Upper lobe of left lung (tissue), 4 donors: ENCODE results near the gene RGS5.

ENCODE experiments used
- POLR2A ChIP-seq, 4 donors: fragments of 450-650 bp; IDR thresholded peaks; one replicate each; pipeline ENCODE4 v1.5.1; 2016 to 2017; ENCODE audit warnings: antibody characterized with exemption in 4 of 4, mild to moderate bottlenecking in 2 of 4
- TF ChIP-seq, protein P1 (sequence below), 6 experiments: fragments of 450-650 bp in 4 of 6; fragments of 200-600 bp in 2 of 6; sonication (generic) in 2 of 6; IDR thresholded peaks; one replicate each; pipeline ENCODE4 v1.5.1; 2016 to 2019; ENCODE audit warnings: antibody characterized with exemption in 6 of 6

DNA sequence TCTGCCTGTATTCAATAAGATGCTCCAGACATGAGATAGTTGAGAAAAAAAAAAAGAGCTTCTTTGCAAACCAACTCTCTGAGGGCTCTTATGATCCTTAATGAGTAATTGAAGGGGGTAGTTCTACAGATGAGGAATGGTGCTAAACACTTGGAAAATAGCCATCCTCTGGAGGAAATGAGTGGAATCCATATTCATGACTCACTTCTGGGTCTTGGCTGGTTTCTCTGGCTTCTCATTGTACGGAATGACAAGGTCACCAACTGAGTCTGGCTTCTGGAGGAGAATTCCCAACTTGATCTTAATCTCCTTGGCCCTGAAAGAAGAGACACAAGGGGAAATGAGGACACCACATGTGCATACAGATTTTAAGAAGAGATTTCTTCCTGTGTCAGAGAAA is 34.7 kb downstream of the RGS5 start:
- TF ChIP-seq, protein P1, sequence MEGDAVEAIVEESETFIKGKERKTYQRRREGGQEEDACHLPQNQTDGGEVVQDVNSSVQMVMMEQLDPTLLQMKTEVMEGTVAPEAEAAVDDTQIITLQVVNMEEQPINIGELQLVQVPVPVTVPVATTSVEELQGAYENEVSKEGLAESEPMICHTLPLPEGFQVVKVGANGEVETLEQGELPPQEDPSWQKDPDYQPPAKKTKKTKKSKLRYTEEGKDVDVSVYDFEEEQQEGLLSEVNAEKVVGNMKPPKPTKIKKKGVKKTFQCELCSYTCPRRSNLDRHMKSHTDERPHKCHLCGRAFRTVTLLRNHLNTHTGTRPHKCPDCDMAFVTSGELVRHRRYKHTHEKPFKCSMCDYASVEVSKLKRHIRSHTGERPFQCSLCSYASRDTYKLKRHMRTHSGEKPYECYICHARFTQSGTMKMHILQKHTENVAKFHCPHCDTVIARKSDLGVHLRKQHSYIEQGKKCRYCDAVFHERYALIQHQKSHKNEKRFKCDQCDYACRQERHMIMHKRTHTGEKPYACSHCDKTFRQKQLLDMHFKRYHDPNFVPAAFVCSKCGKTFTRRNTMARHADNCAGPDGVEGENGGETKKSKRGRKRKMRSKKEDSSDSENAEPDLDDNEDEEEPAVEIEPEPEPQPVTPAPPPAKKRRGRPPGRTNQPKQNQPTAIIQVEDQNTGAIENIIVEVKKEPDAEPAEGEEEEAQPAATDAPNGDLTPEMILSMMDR (IDR thresholded peaks at IDR 0.05), result no peak
- no peak for TF ChIP-seq POLR2A (IDR thresholded peaks at IDR 0.05)
